ENCODE data around the gene ZNF362.

The ZNF362 gene

DNA sequence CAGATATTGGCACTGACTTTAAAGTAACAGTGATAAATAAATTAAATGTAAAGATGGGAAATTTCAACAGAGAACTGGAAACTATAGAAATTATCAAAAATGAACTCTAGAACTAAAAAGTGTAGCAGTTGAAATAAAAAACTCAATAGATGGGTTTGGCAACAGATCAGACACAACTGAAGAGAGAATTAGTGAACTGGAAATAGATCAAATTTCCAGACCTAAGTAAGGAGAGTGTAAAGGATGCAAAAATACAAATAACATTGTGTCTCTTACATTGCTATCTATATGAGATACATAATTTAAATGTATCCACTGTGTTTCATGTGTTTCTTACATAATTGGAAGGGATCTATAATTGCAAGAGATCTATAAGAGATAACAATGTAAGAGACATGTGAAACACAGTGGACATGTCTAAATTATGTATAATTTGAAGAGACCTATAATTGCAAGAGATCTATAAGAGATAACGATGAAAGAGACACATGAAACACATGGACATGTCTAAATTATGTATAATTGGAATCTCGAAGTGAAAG is 32.1 kb upstream of the ZNF362 start:
- Histone ChIP-seq H3K79me2 (ENCODE audit: insufficient read depth, low read length) (no peaks in the 10 kb centered on the region), H4K20me1 (ENCODE audit: insufficient read depth, low read length) (no peaks in the 10 kb centered on the region), H3K36me3 (ENCODE audit: insufficient read depth, low read length) (no peaks in the 10 kb centered on the region), H3K27ac (ENCODE audit: low read length) (no peak overlapping the region), H3K9ac (ENCODE audit: low read depth, low read length) (no peak overlapping the region), H3K4me2 (ENCODE audit: insufficient read depth, low read length) (no peak overlapping the region), H2AFZ (ENCODE audit: low read depth, low read length) (no peak overlapping the region), H3K27me3 (ENCODE audit: insufficient read depth, low read length, poor library complexity) (peaks cover 2% of the 10 kb centered on the region), H3K4me3 (ENCODE audit: low read depth in 1 of 2, low read length in 2 of 2) (no peak overlapping the region), H3K4me1 (ENCODE audit: insufficient read depth, low read length) (no peaks in the 10 kb centered on the region), H3K9me3 (ENCODE audit: insufficient read depth, low read length, severe bottlenecking) (peaks cover 13% of the 10 kb centered on the region)
- DNase-seq, result no peak
- ATAC-seq (ENCODE audit: insufficient read depth, low read depth), result no peak
- TF ChIP-seq EZH2 (IDR thresholded peaks at IDR 0.05; ENCODE audit: borderline replicate concordance, low read depth, low read length, severe bottlenecking), result no peak
- TF ChIP-seq, protein P1, sequence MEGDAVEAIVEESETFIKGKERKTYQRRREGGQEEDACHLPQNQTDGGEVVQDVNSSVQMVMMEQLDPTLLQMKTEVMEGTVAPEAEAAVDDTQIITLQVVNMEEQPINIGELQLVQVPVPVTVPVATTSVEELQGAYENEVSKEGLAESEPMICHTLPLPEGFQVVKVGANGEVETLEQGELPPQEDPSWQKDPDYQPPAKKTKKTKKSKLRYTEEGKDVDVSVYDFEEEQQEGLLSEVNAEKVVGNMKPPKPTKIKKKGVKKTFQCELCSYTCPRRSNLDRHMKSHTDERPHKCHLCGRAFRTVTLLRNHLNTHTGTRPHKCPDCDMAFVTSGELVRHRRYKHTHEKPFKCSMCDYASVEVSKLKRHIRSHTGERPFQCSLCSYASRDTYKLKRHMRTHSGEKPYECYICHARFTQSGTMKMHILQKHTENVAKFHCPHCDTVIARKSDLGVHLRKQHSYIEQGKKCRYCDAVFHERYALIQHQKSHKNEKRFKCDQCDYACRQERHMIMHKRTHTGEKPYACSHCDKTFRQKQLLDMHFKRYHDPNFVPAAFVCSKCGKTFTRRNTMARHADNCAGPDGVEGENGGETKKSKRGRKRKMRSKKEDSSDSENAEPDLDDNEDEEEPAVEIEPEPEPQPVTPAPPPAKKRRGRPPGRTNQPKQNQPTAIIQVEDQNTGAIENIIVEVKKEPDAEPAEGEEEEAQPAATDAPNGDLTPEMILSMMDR (IDR thresholded peaks at IDR 0.05; ENCODE audit: borderline replicate concordance, extremely low read depth, low read length, poor library complexity, severe bottlenecking), result no peak

DNA sequence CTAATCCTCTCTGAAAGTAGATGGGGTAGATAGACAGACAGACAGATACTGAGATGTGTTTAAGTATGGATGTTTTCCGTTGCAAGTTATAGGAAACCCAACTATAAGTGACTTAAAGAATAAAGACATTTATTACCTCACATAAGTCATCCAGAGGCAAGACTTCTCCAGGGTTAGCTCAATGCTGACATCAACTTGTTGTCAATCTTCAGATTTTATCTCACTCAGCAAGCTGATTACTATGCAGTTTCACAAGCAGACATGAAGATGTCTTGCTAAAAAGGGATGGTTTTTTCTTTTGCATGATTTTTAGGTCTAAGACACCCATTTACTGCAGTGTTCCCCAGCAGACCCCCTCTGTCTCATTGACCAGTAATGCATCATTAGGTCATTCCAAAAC is 30.7 kb upstream of the ZNF362 start:
- Histone ChIP-seq H3K79me2 (ENCODE audit: insufficient read depth, low read length) (no peaks in the 10 kb centered on the region), H3K9me3 (ENCODE audit: insufficient read depth, low read length, severe bottlenecking) (peaks cover 13% of the 10 kb centered on the region), H4K20me1 (ENCODE audit: insufficient read depth, low read length) (no peaks in the 10 kb centered on the region), H3K27me3 (ENCODE audit: insufficient read depth, low read length, poor library complexity) (peaks cover 2% of the 10 kb centered on the region), H3K4me3 (ENCODE audit: low read depth in 1 of 2, low read length in 2 of 2) (no peak overlapping the region), H3K4me2 (ENCODE audit: insufficient read depth, low read length) (no peak overlapping the region), H2AFZ (ENCODE audit: low read depth, low read length) (no peak overlapping the region), H3K4me1 (ENCODE audit: insufficient read depth, low read length) (no peaks in the 10 kb centered on the region), H3K36me3 (ENCODE audit: insufficient read depth, low read length) (no peaks in the 10 kb centered on the region), H3K9ac (ENCODE audit: low read depth, low read length) (no peak overlapping the region), H3K27ac (ENCODE audit: low read length) (no peak overlapping the region)
- ATAC-seq (ENCODE audit: insufficient read depth, low read depth), result no peak
- no peak for DNase-seq
- TF ChIP-seq EZH2 (IDR thresholded peaks at IDR 0.05; ENCODE audit: borderline replicate concordance, low read depth, low read length, severe bottlenecking), result no peak
- TF ChIP-seq, protein P1 (IDR thresholded peaks at IDR 0.05; ENCODE audit: borderline replicate concordance, extremely low read depth, low read length, poor library complexity, severe bottlenecking), result no peak

DNA sequence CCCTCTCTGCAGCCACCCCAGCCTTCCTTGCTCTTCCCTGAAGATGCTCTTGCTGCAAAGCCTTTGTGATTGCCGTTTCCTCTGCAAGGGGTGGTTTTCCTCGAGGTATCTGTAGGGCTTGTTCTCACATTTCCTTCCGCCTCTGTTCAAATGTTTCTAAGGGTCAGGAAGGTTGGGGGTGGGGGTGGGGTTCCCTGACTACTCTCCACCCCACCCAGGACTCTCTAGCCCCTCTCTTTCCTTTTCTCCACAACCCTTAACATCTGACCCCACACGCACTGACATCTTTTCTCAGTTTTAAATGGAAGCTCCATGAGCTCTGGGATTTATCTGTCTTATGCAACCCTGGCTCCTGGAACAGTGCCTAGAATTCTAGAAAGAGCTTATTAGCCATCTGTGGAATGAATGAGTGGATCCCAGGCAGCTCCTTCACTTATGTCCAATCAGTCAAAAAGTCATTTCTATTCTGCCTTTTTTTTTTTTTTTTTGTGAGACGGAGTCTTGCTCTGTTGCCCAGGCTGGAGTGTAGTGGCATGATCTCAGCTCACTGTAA is 27.3 kb upstream of the ZNF362 start:
- Histone ChIP-seq H3K27ac (ENCODE audit: low read length) (no peak overlapping the region), H3K27me3 (ENCODE audit: insufficient read depth, low read length, poor library complexity) (peaks cover 2% of the 10 kb centered on the region), H3K4me3 (ENCODE audit: low read depth in 1 of 2, low read length in 2 of 2) (no peak overlapping the region), H4K20me1 (ENCODE audit: insufficient read depth, low read length) (no peaks in the 10 kb centered on the region), H2AFZ (ENCODE audit: low read depth, low read length) (no peak overlapping the region), H3K9me3 (ENCODE audit: insufficient read depth, low read length, severe bottlenecking) (peaks cover 10% of the 10 kb centered on the region), H3K79me2 (ENCODE audit: insufficient read depth, low read length) (no peaks in the 10 kb centered on the region), H3K4me2 (ENCODE audit: insufficient read depth, low read length) (no peak overlapping the region), H3K36me3 (ENCODE audit: insufficient read depth, low read length) (no peaks in the 10 kb centered on the region), H3K9ac (ENCODE audit: low read depth, low read length) (no peak overlapping the region), H3K4me1 (ENCODE audit: insufficient read depth, low read length) (no peaks in the 10 kb centered on the region)
- TF ChIP-seq, protein P1 (IDR thresholded peaks at IDR 0.05; ENCODE audit: borderline replicate concordance, extremely low read depth, low read length, poor library complexity, severe bottlenecking), result no peak
- no peak for TF ChIP-seq EZH2 (IDR thresholded peaks at IDR 0.05; ENCODE audit: borderline replicate concordance, low read depth, low read length, severe bottlenecking)
- no peak for DNase-seq
- no peak for ATAC-seq (ENCODE audit: insufficient read depth, low read depth)

All from DND-41 (cell line).